Glutamatergic neuron (in vitro differentiated cells): ENCODE measurements around the gene OR8G5. TPM values are rescaled to one million over a fixed set of nuclear protein-coding genes. Genes with fewer than 3 reads are reported as not detected.

Source experiments
- DNase-seq: peaks from one replicate; pipeline ENCODE4 v3.0.0; 2022
- H3K27ac Mint-ChIP-seq: one replicate; pipeline ENCODE4 v1.8.0; 2020; ENCODE audit warnings: mild to moderate bottlenecking, mixed read lengths, inconsistent platforms; ENCODE audit not compliant: unreplicated experiment
- H3K27me3 Mint-ChIP-seq: one replicate; pipeline ENCODE4 v1.8.0; 2020; ENCODE audit warnings: mild to moderate bottlenecking, moderate library complexity, mixed read lengths, inconsistent platforms; ENCODE audit not compliant: unreplicated experiment
- H3K36me3 Mint-ChIP-seq: one replicate; pipeline ENCODE4 v1.8.0; 2020; ENCODE audit warnings: mild to moderate bottlenecking, mixed read lengths, inconsistent platforms; ENCODE audit not compliant: unreplicated experiment
- H3K4me1 Mint-ChIP-seq: one replicate; pipeline ENCODE4 v1.8.0; 2020; ENCODE audit warnings: mild to moderate bottlenecking, low read depth, mixed read lengths, inconsistent platforms; ENCODE audit not compliant: unreplicated experiment
- H3K4me3 Mint-ChIP-seq: one replicate; pipeline ENCODE4 v1.8.0; 2020; ENCODE audit warnings: mild to moderate bottlenecking, mixed read lengths, inconsistent platforms; ENCODE audit not compliant: unreplicated experiment
- H3K9me3 Mint-ChIP-seq: one replicate; pipeline ENCODE4 v1.8.0; 2020; ENCODE audit warnings: mild to moderate bottlenecking, moderate library complexity, mixed read lengths, inconsistent platforms; ENCODE audit not compliant: unreplicated experiment
- total RNA-seq: library from RNA; stranded (reverse); fragmentation: NEBNext Ultra II Directional; extraction: Animal tissue kit (Norgen Biotek cat#: 25700); gene quantifications from one replicate; pipeline ENCODE4 v1.2.1, GENCODE V29; 2021; ENCODE audit not compliant: unreplicated experiment
- TF ChIP-seq, protein P1 (sequence below): fragments of 200-600 bp; sonication (generic); IDR thresholded peaks from one replicate; pipeline ENCODE4 v1.5.0; 2021; ENCODE audit not compliant: partially characterized antibody, unreplicated experiment

OR8G5 gene
- total RNA-seq, 1 donor from 2014 or later = not detected

DNA sequence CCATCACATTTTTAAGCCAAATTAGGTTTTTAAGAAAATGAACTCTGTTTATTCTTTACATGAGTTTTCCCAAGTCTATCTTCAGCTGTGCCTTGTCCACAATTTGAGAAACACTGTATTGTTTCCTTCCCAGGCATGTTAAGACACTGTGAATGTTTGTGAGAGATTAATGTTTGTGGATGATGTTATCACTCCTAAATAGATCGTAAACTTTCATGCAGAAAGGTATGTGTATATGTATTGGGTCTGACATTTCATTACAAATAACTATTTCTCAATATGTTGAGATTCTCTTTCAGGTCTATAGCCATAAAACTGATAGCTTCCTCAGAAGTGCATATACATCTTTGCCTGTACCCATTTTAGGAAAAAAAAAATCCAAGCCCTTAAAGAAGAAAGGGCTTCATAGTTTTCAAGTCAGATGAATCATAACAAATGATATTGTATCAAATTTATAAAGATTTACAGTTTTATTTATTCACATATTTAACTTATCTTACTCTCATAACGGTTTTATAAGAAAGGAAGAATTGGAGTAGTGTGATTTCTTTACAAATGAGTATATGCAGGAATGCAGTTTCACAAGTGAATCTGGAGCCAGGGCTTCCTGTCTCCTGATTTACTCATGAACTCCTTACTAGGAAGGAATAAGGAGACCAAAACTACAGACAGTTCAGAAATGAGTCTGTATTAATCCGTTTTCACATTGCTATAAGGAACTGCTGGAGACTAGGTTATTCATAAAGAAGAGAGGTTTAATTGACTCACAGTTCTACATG lies 46.4 kb downstream of the OR8G5 start:
- no peaks in the 10 kb centered on the region for H3K36me3 Mint-ChIP-seq

DNA sequence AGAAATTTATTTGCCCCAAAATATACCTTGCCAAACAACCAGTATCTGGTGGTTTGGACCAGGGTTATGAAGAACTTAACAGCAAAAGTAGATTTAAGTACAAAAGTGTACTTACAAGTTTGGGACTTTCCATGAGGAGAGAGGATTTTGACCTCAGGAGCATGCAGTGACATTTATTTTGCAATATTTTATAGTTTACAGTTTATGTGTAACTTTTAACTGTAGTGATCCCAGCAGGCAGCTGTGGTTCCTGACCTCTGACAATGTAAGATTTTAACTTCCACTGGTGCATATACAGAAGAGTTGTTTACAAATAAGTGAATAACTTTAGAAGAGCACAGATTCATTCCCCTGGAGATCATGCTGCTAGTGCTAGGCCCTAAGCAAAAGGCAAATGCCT lies 50.9 kb downstream of the OR8G5 start:
- H3K4me3 Mint-ChIP-seq = no peak overlapping the region
- no peaks in the 10 kb centered on the region for H3K36me3 Mint-ChIP-seq
- TF ChIP-seq, protein P1, sequence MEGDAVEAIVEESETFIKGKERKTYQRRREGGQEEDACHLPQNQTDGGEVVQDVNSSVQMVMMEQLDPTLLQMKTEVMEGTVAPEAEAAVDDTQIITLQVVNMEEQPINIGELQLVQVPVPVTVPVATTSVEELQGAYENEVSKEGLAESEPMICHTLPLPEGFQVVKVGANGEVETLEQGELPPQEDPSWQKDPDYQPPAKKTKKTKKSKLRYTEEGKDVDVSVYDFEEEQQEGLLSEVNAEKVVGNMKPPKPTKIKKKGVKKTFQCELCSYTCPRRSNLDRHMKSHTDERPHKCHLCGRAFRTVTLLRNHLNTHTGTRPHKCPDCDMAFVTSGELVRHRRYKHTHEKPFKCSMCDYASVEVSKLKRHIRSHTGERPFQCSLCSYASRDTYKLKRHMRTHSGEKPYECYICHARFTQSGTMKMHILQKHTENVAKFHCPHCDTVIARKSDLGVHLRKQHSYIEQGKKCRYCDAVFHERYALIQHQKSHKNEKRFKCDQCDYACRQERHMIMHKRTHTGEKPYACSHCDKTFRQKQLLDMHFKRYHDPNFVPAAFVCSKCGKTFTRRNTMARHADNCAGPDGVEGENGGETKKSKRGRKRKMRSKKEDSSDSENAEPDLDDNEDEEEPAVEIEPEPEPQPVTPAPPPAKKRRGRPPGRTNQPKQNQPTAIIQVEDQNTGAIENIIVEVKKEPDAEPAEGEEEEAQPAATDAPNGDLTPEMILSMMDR = no peak
- no peaks in the 10 kb centered on the region for H3K4me1 Mint-ChIP-seq
- H3K27me3 Mint-ChIP-seq = peaks cover 2% of the 10 kb centered on the region
- DNase-seq = no peak
- H3K27ac Mint-ChIP-seq = no peak overlapping the region
- H3K9me3 Mint-ChIP-seq = no peaks in the 10 kb centered on the region

More for the DNA sequence above, 46.4 kb downstream of the OR8G5 start:
- TF ChIP-seq, protein P1 = no peak
- H3K27me3 Mint-ChIP-seq = peaks cover 2% of the 10 kb centered on the region
- H3K27ac Mint-ChIP-seq = no peak overlapping the region
- H3K9me3 Mint-ChIP-seq = no peaks in the 10 kb centered on the region
- DNase-seq = no peak
- H3K4me1 Mint-ChIP-seq = no peaks in the 10 kb centered on the region
- no peak overlapping the region for H3K4me3 Mint-ChIP-seq

DNA sequence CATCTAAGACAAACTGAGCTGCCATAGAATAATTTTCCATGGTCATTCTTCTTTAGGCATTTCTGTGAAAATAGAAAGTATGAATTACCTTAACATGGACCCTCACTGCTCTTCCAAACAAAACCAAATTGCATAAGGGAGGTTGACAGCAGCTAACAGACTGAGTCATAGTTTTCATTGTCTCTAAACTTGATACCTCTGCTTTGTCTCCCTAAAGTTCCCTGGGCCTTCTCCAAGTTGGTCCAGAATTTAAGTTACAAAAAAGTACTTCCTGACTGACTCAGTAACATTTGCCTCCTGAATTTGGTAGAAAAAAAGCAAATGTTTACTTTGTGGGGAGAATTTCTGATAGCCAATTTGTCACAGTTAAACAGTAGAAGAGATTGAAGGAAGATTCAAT lies 54.5 kb downstream of the OR8G5 start:
- H3K27ac Mint-ChIP-seq = no peak overlapping the region
- H3K36me3 Mint-ChIP-seq = no peaks in the 10 kb centered on the region
- TF ChIP-seq, protein P1 = no peak
- no peak overlapping the region for H3K4me3 Mint-ChIP-seq
- H3K27me3 Mint-ChIP-seq = no peaks in the 10 kb centered on the region
- H3K9me3 Mint-ChIP-seq = no peaks in the 10 kb centered on the region
- no peaks in the 10 kb centered on the region for H3K4me1 Mint-ChIP-seq
- DNase-seq = no peak

DNA sequence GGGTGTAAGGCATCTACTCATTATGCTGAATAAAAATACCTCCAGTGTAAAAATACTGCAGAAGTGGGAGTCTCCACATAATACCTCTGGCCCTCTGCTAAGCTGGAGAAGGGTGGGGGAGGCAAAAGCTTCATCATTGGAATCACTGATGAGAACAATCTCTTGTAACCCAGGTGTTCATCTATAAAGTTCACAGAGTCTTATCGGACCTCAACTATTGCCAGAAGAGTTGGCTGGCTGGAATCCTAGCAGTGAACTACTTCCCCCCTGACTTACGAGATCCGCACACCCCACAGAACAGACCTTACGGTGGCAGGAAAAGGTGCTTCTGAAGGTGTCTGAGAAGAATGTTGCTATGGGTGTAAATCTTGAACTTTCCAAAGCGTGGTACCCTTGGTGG lies 55.1 kb downstream of the OR8G5 start:
- H3K27me3 Mint-ChIP-seq = no peaks in the 10 kb centered on the region
- TF ChIP-seq, protein P1 = no peak
- H3K4me1 Mint-ChIP-seq = no peaks in the 10 kb centered on the region
- H3K4me3 Mint-ChIP-seq = no peak overlapping the region
- no peaks in the 10 kb centered on the region for H3K9me3 Mint-ChIP-seq
- no peaks in the 10 kb centered on the region for H3K36me3 Mint-ChIP-seq
- H3K27ac Mint-ChIP-seq = no peak overlapping the region
- DNase-seq = no peak

DNA sequence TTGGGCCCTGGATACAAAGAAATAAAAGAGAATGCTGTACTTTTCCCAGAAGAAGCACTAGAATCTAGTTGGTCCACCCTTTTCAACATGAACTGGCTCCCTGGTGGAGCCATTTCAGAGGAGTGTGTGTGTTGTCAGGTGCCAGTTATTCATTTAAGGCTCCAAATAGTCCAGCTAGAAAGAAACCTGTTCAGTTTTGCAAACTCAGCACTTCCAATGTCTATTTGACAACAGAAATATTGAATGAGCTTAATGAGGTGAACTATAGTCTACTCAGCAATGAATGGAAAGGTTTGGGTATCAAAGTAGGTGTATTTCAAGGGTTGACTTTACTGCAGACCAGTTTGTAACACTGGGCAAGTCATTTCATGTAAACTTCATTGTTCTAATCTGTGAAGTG lies 55.5 kb downstream of the OR8G5 start:
- Mint-ChIP-seq H3K27ac (no peak overlapping the region), H3K27me3 (no peaks in the 10 kb centered on the region), H3K4me3 (no peak overlapping the region), H3K36me3 (no peaks in the 10 kb centered on the region), H3K9me3 (no peaks in the 10 kb centered on the region), H3K4me1 (no peaks in the 10 kb centered on the region)
- DNase-seq = no peak
- TF ChIP-seq, protein P1 = no peak
